ENCODE measurements around the gene SPINT2.

SPINT2 gene

DNA sequence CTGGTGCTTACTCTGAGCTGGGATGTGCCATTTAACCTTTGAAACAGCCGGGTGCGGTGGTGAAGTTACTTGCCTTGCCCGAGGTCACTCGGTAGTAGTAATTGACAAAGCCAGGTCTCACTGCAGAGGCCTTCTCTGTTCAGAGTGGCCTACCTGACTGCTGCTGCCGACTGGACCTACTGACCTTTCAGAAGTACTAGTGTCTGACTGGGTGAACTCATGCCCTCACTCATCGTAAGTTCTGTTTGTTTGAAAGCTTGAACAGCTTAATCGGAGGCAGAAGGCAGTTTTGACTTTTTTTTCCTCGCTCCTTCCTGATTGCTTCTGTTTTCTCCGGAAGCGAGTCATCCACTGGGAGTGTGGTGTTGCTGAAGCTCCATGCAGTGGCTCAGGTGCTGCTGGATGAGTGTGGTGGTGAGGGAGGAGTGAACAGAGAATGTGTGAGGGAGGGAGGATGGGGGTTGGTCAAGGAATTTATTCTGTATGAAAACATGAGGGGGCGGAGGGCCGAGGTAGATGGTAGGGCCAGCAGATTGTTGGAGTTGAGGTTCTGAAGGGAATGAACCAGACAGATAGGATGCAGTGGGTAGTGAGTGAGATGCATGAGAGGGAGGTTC is 2.7 kb downstream of the SPINT2 start:
- peak in 1 of 58 donors; percentile 9 for DNase-seq

DNA sequence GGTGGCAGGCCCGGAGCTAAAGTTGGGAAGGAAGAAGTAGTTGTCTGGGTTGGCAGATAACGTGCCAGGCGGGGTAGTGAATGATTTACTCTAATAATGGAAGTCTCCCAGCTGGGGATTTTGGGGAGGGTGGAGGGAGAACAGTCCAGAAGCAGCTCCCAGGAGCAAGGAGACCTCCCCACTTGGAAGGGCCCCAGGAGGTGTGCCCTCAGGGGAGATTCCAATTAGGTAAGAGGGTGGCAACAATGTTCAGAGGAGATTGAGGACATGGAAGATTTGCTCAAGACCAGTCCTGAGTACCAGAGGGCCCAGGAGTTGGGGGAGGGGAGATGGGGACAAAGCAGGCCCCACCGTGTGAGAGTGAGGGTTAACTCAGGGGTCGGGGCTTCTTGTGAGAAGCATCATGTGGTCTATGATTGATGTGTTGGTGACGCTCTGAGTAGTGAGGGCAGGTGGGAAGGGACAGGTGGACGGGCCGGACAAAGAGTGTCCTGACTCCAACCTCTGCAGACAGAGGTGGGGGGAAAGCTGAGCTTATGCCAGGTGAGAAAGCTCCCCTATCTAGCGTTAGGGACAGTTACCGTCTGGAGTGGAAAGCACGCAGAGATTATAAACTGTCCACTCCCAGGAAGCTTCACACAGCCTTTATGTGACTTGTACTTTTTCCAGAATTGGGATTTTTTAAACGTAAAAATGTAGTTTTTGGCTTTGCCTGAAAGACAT is 3.5 kb downstream of the SPINT2 start:
- DNase-seq: no peak

GRCh38 chr19:38268539-38268938 is 4.2 kb downstream of the SPINT2 start:
- no peak for DNase-seq

DNA sequence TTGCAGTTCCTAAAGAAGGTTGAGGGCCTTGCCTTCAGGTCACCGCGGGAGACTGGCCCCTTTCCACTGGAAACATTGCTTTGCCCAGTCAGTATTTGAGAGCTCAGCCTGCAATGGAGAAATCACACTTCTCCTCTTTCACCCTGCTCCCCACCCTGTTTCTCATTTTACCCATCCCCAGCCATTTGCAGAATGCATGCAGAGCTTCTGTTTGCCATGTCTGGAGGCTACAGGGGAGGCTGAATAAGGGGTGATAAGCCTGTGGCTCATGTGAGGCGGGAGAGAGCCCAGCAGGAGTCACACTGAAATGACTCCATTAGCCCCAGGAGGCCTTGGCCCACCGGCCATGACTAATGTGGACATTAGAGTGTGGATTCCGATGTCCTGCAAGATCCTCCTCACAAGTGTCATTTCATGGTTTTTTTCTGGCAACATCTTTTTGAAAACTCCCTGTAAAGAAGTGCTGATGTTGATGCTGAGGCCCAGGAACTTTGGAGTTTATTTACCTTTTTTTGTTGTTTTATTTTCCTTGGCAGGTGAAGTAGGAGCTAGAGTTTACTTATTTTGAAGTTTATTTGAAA is 6.3 kb downstream of the SPINT2 start:
- no peak for DNase-seq

GRCh38 chr19:38273499-38273898 is 9.1 kb downstream of the SPINT2 start:
- no peak for DNase-seq

DNA sequence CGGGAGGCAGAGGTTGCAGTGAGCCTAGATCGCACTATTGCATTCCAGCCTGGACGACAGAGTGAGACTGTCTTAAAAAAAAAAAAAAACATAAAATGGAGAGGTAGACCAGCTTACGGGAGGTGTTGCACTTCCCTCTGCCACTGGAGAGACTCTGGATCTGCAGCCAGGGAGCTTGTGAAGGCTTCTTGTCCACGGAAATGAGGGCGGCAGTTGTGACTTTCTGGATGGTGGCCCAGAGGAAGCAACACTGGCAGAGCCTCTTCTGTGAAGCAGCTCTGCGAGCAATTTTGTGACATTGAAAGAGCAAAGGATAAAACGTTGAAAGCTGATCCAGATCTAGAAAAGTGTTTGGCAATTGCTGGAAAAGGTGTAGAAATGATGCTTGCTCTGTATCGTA is 10.4 kb downstream of the SPINT2 start:
- DNase-seq: peak in 49 of 58 donors; percentile 7 to 84 (median 57)

DNA sequence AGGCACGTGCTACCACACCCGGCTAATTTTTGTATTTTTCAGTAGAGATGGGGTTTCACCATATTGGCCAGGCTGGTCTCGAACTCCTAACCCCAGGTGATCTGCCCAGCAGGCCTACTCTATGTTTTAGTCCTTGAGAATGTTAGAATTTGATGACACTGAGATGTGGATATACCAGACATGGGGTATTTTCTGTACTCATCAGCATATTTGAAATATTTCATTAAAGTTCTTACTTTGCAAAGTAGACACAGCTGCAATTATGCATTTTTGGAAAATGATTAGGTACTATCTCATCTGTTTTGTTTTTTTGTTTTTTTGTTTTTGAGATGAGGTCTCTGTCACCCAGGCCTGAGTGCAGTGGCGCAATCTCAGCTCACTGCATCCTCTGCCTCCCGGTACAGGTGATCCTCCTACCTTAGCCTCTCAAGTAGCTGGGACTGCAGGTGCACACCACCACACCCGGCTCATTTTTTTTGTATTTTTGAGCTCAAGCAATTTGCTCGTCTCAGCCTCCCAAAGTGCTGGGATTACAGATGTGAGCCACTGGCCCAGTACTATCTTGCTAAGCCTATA is 12.7 kb downstream of the SPINT2 start:
- DNase-seq: no peak

- DNase-seq: no peak
Observed at GRCh38 chr19:38277549-38277948, 13.2 kb downstream of the SPINT2 start.

- no peak for DNase-seq
Observed at GRCh38 chr19:38277969-38278680, 13.8 kb downstream of the SPINT2 start.

- DNase-seq: no peak
Observed at GRCh38 chr19:38278751-38279150, 14.4 kb downstream of the SPINT2 start.

GRCh38 chr19:38280030-38280921 is 15.9 kb downstream of the SPINT2 start:
- no peak for DNase-seq

GRCh38 chr19:38281811-38282566 is 17.6 kb downstream of the SPINT2 start:
- DNase-seq: peak in 2 of 58 donors; percentile 18 to 22

- no peak for DNase-seq
Observed at GRCh38 chr19:38283271-38283670, 18.9 kb downstream of the SPINT2 start.

DNA sequence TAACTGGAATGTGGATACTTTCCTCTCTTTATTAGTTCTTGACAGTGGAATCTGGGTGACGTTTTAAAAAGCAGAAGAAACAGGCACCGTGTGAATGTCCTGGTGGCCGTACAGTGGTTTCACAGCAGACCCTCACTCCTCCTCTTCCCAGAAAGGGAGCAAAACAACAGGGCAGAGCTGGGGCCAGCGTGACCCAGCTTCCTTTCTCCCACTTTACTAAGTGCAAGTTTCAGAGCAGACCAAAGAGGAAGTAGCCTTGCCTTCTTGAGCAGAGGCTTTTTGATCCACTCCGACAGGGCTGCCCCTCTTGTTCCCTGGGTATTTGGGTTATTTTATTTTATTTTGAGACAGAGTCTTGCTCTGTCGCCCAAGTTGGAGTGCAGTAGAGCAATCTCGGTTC is 20.0 kb downstream of the SPINT2 start:
- peak in 1 of 58 donors; percentile 4 for DNase-seq

GRCh38 chr19:38285567-38285966 is 21.2 kb downstream of the SPINT2 start:
- DNase-seq: no peak

DNA sequence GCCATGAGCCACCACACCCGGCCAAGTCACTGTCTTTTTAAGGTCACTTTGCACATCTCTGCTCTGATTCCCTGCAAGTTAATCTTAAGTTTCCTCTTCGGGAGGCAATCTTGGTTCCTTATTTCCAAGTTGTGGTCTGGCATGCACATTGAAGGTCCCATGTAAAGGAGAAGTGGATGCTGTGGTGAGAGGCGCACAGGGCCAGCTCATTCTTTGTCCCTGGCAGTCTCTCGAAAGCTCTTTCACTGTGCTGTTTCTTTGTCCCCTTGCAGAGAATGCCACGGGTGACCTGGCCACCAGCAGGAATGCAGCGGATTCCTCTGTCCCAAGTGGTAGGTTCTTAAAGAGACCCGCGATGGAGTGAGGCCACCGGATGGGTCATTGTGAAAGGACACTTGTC is 23.2 kb downstream of the SPINT2 start:
- peak in 4 of 58 donors; percentile 7 to 23 (median 15) for DNase-seq

DNA sequence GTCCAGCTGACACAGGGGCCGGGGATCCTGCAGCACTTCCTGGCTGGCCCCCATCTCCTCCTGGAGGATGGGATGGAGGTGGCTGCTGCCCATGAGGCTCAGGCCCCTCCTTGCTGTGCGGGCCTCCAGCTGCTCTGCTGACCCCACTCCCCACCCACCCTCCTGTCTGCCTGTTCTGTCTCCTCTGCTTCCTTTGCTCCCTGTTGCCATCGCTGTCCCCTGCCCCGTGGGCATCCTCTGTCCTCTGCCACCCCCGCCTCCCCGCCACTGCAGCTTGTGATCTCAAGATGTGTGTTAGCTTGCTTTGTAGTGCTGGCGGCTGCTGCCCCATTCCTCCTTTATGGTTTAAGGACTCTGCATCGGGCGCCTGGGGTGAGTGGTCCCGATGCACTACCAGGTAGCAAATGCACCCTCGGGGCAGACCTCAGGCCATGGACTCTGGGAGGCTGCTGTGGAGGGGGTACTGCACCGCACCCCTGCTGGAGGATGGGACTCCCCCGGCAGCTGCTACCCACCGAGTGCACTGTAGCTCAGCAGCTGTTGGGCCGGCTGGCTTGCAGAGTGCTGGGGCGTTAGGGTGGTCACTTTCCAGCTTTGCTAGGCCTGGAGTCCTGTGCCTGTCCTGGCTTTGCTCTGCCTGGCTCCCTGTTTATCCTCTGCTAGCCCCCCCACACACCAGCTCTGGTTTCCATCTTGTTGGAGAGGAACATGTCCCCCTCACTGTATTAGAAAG is 23.9 kb downstream of the SPINT2 start:
- DNase-seq: no peak

DNA sequence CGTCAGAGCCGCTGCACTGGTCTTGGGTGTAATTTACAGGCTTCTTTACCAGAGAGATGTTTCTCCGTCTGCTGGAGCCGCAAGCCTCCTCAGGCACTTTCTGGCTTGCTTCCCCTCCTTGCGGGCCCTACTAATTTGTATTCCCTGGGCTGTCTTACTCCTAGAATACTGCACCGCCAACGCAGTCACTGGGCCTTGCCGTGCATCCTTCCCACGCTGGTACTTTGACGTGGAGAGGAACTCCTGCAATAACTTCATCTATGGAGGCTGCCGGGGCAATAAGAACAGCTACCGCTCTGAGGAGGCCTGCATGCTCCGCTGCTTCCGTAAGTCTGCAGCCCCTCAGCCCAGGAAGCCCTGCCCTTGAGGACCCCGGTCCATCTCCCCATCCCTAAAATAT is 25.6 kb downstream of the SPINT2 start:
- DNase-seq: peak in 4 of 58 donors; percentile 5 to 21 (median 16)

DNA sequence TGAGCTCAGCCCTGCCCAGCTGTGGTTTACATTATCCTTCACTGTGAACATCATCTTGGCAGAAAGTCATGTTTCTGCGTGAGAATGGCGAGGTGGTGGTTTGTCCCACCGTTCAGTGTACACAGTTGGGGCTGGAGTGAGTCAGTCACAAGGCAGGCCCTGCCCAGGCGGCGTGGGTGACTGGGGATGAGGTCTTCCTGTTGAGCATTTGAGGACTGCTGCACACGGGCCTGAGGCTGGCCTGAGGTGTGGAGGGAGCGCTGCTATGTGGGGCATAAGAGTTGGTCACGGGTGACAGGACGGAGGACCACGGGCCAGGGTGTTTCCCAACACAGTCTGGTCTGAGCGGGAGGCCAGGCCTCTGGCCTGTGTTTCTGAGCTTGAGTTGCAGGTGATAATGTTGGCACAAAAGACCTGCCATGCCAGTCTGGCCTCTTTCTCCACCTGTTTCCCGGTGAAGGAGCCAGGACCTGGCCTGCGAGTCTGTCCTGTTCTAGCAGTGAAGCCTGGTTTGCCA is 26.3 kb downstream of the SPINT2 start:
- peak in 1 of 58 donors; percentile 17 for DNase-seq
